ENCODE results near the gene C1orf116.
A peak's percentile ranks its signal among the peaks of the same experiment; 100 is the strongest.
"Not testable (repeated sequence)": the region's sequence is repeated elsewhere in the genome, so short reads cannot be mapped to it uniquely, and the experiment has no call there.

C1orf116 gene

GRCh38 chr1:207058878-207059867 lies 26.6 kb upstream of the C1orf116 start:
- DNase-seq (ENCODE audit: low spot score) = no peak

- DNase-seq (ENCODE audit: low spot score) = no peak
These were observed 25.7 kb upstream of the C1orf116 start for GRCh38 chr1:207058252-207058651.

GRCh38 chr1:207056673-207057072 lies 24.1 kb upstream of the C1orf116 start:
- no peak for DNase-seq (ENCODE audit: low spot score)

- no peak for DNase-seq (ENCODE audit: low spot score)
These were observed 22.9 kb upstream of the C1orf116 start for GRCh38 chr1:207055386-207056001.

GRCh38 chr1:207054491-207054890 lies 21.9 kb upstream of the C1orf116 start:
- no peak for DNase-seq (ENCODE audit: low spot score)

- peak; percentile 90 for DNase-seq (ENCODE audit: low spot score)
These were observed 20.6 kb upstream of the C1orf116 start, which contains the start of gene PFKFB2 for GRCh38 chr1:207052911-207053769. Gene PFKFB2 (plus strand): TSS chr1:207053275. CDS start chr1:207054718, 1,443 bp downstream.

- DNase-seq (ENCODE audit: low spot score) = peak; percentile 47
These were observed 18.8 kb upstream of the C1orf116 start, which contains the start of gene YOD1 for GRCh38 chr1:207051191-207051943. Gene YOD1 (minus strand): TSS chr1:207051208. CDS start chr1:207051030, 178 bp downstream.

GRCh38 chr1:207050480-207051190 lies 18.1 kb upstream of the C1orf116 start:
- peak; percentile 87 for DNase-seq (ENCODE audit: low spot score)

GRCh38 chr1:207049974-207050391 lies 17.4 kb upstream of the C1orf116 start:
- peak; percentile 64 for DNase-seq (ENCODE audit: low spot score)

- no peak for DNase-seq (ENCODE audit: low spot score)
These were observed 17.0 kb upstream of the C1orf116 start for GRCh38 chr1:207049514-207049913.

- no peak for DNase-seq (ENCODE audit: low spot score)
These were observed 16.5 kb upstream of the C1orf116 start for GRCh38 chr1:207049054-207049453.

GRCh38 chr1:207048041-207048440 lies 15.5 kb upstream of the C1orf116 start:
- no peak for DNase-seq (ENCODE audit: low spot score)

GRCh38 chr1:207047505-207047904 lies 14.9 kb upstream of the C1orf116 start:
- no peak for DNase-seq (ENCODE audit: low spot score)

- DNase-seq (ENCODE audit: low spot score) = no peak
These were observed 12.9 kb upstream of the C1orf116 start for GRCh38 chr1:207045453-207045852.

GRCh38 chr1:207041397-207041796 lies 8.8 kb upstream of the C1orf116 start:
- DNase-seq (ENCODE audit: low spot score) = not testable (repeated sequence)

GRCh38 chr1:207040181-207040533 lies 7.6 kb upstream of the C1orf116 start:
- peak; percentile 32 for DNase-seq (ENCODE audit: low spot score)

- no peak for DNase-seq (ENCODE audit: low spot score)
These were observed 7.0 kb upstream of the C1orf116 start for GRCh38 chr1:207039380-207040180.

- no peak for DNase-seq (ENCODE audit: low spot score)
These were observed 4.3 kb upstream of the C1orf116 start for GRCh38 chr1:207036865-207037264.

- no peak for DNase-seq (ENCODE audit: low spot score)
These were observed 3.5 kb upstream of the C1orf116 start for GRCh38 chr1:207035877-207036551.
